Measurements from ENCODE around the gene RAD9A.
"Not testable (repeated sequence)": the region's sequence is repeated elsewhere in the genome, so short reads cannot be mapped to it uniquely, and the experiment has no call there.

RAD9A gene

DNA sequence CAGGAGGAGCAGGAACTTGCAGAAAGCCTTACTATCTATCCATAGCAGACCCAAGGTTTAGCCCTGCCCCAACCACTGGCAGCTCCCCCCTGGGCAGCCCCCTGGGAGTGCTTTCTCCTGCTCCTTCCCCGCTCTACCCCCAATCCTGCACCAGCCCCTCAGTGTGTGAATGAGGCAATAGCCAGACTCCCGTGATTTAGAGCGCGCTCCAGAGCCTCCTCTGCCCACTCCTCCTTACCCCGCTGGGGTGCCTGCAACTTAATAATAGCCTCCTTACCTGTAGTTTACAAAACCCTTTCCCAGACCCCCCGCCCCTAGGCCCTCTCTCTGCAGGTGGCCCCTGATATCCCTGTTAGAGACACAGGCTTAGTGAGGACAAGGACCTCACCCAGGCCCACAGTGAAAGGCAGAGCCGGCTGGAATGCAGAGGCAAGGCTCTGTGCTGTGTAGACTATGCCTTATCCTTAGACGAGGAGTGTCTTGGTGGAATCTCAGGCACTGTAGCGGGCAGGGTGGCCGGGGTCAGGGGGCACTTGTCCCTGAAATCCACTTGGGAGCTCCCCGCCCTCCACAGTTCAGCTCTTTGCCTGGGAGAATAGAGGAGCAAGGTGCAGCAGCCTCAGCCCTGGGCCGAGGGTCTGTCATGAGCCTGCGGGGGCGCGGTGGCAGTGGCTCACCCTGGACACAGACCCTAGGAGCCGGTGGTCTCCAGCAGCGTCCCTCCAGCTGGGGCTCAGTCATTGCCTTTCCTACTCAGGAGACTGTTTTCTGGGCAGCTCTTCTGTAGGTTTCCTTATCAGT is 19.4 kb downstream of the RAD9A start:
- no peak for DNase-seq

- no peak for DNase-seq
Measured at GRCh38 chr11:67411785-67412152, 20.0 kb downstream of the RAD9A start.

GRCh38 chr11:67412495-67413179 is 20.9 kb downstream of the RAD9A start:
- DNase-seq: no peak

- no peak for DNase-seq
Measured at GRCh38 chr11:67413266-67413849, 21.6 kb downstream of the RAD9A start.

DNA sequence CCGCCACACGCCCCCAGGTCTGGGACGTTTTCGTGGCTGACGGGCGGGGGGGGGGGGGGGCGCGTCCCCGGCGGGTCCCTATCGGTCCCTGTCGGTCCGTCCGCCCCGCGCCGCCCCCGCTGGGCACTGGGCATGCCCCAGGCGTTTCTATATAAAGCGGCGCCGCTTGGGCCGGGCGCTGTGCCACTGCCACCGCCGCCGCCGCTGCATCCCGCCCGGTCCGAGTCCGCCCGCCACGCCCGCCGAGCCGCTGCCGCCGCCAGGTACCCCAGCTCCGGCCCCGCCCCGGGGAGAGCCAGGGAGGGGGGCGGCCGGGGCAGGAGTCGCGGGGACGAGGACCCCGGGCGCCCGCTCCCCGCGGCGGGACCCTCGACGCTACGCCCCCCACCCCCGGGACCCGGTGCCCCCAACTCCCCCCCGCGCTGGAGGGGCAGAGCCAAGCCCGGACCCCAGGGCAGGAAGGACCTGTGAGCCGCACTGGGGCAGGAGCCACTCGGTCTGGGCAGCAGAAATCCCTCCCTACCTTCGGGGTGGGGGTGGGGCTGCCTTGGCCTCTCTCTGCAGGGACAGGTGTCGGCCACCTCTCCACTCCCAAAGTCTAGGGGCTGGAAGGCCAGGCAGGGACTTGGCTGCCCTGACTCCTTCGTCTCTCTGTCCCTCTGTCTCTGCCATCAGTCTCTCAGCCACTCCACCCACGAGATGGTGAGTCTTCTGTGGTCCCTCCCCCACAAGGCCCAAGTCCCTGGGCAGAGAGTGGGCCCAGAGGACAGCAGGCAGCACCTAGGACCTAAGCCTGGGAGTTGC is 23.9 kb downstream of the RAD9A start, which contains the start of gene CARNS1:
CARNS1 (plus strand) TSS at position 178 of the 804 bp plus-strand sequence; CDS start at position 700, 522 bp downstream.
- no peak for DNase-seq

DNA sequence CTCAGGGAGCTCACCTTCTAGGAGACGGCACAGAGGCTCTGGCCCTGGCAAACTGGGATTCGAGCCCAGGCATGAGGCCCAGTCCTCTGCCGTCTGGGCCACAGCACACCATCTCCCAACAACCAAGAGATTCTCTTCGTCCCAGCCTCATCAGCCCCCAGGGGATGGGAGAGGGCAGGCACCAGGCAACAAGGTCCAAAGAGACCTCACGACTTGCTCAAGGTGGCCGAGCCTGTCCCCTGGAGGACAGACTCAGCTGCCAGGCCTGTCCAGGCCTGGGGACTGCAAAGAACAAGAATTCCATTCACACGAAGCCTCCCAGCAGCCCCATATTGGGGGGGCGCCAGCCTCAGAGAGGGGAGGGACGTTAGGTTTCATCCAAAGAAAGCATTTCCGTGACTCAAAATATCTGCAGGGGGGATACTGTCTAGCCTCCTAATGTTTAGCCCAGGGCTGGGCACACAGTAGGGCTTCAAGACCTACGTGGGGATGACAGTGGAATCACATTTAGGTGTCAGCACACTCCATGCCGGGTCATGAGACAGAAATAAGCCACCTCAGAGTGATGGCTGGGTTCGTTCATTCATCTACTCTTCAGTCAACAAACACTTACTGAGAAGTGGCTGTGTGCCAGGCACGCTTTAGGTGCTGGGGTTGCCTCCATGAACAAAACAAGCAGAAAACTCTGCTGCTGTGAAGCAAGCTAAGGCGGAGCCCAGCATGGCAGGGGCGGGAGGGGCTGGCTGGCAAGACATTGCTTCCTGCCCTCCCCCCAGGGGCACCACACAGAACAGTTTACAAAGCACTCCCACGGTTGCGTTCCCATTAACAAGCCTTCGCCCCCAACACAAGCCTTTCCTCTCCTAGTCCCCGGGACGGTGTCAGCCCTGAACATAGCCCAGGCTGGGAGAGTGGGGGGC is 24.9 kb downstream of the RAD9A start:
- peak; percentile 71 for DNase-seq

- DNase-seq: no peak
Measured at GRCh38 chr11:67417425-67417824, 25.6 kb downstream of the RAD9A start.

DNA sequence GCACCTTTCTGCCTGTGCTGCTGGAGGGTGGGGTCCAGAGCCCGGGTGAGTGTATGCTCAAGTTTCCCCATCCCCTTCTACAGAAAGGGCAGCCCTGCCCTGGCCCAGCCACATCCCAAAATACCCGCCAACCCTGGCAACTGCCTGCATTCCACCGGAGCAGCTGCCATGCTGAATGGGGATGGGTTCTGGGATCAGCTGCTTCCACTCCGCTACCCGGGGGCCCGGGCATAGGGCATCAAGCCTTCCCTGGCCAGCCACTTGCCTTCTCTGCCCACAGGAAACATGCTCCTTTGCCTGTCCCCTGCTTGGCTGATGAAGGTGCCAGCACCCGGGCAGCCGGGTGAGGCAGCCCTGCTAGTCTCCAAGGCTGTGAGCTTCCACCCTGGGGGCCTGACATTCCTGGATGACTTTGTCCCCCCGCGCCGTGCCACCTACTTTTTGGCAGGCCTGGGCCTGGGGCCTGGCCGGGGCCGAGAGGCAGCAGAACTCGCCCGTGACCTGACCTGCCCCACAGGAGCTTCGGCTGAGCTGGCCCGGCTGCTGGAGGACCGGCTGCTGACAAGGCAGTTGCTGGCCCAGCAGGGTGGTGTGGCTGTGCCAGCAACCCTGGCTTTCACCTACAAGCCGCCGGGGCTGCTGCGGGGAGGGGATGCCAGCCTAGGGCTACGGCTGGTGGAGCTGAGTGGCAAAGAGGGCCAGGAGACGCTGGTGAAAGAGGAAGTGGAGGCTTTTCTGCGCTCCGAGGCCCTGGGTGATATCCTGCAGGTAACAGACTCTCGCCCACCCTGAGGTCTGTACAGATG is 26.9 kb downstream of the RAD9A start:
- no peak for DNase-seq

DNA sequence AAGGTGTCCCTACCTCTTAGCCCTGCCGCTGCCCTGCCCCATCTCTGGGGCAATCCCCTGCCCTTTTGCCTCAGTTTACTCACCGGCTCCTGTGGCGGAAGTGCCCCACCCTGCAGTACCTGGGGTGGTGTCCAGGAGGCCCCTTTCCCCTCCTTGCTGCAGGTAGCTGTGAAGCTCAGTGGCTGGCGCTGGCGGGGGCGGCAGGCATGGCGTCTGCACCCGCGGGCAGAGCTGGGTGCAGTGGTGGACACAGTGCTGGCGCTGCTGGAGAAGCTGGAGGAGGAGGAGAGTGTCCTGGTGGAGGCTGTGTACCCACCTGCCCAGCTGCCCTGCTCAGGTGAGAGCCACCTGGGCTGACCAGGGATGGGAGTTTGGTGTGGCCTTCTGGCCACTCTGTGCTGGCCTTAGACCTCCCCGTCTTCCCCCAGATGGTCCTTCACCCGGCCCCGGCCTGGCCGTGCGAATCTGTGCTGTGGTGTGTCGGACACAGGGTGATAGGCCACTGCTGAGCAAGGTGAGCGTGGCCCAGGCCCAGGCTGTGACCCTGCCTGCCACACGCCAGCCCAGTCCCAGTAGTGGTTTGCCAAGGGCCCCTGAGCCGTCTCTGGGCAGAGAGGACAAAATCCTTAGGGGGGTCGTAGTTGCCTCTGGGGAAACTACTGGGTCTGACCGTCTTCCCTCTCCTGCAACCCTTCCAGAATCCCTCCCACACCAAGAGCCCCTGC is 27.7 kb downstream of the RAD9A start:
- no peak for DNase-seq

DNA sequence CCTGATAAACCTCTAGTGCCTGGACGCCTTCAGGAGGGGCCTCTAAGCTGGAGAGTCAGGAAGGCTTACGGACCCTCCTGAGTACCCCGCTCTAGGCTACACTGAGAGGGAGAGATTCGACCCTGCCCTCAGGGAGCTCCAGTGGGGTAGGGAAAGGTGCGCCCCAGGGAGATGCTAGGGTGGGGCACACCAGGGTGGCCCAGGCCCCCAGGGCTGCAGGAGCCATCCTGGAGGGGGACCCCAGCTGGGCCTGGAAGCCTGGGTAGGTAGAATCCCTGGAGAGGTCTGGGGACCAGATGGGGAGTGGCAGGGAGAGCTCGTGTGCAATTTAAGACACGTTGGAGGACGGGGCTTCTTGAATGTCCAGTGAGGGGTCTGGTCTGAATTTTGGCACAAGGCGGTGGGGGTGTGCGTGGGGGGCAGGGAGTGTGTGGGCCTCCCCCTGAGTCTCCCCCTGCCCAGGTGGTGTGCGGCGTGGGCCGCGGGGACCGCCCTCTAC is 28.4 kb downstream of the RAD9A start:
- DNase-seq: no peak

- DNase-seq: peak; percentile 97
Measured at GRCh38 chr11:67420646-67421429, 29.1 kb downstream of the RAD9A start.

GRCh38 chr11:67421430-67422031 is 29.7 kb downstream of the RAD9A start:
- no peak for DNase-seq

GRCh38 chr11:67422891-67423290 is 31.1 kb downstream of the RAD9A start:
- no peak for DNase-seq

GRCh38 chr11:67423466-67423865 is 31.7 kb downstream of the RAD9A start:
- DNase-seq: no peak

DNA sequence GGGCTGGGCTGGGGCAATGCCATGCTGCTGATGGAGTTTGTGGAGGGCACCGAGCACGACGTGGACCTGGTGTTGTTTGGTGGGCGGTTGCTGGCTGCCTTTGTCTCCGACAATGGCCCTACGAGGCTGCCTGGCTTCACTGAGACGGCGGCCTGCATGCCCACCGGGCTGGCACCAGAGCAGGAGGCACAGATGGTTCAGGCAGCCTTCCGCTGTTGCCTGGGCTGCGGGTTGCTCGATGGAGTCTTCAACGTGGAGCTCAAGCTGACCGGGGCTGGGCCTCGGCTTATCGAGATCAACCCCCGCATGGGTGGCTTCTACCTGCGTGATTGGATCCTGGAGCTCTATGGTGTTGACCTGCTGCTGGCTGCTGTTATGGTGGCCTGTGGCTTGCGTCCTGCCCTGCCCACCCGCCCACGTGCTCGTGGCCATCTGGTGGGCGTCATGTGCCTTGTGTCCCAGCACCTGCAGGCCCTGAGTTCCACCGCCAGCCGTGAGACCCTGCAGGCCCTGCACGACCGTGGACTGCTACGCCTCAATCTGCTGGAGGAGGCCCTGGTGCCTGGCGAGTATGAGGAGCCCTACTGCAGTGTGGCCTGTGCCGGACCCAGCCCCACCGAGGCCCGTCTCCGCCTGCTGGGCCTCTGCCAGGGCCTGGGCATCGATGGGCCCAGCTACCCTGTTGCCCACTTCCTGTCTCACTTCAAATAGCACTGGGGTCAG is 32.3 kb downstream of the RAD9A start:
- no peak for DNase-seq

GRCh38 chr11:67427364-67427859 is 35.6 kb downstream of the RAD9A start:
- not testable (repeated sequence) for DNase-seq

DNA sequence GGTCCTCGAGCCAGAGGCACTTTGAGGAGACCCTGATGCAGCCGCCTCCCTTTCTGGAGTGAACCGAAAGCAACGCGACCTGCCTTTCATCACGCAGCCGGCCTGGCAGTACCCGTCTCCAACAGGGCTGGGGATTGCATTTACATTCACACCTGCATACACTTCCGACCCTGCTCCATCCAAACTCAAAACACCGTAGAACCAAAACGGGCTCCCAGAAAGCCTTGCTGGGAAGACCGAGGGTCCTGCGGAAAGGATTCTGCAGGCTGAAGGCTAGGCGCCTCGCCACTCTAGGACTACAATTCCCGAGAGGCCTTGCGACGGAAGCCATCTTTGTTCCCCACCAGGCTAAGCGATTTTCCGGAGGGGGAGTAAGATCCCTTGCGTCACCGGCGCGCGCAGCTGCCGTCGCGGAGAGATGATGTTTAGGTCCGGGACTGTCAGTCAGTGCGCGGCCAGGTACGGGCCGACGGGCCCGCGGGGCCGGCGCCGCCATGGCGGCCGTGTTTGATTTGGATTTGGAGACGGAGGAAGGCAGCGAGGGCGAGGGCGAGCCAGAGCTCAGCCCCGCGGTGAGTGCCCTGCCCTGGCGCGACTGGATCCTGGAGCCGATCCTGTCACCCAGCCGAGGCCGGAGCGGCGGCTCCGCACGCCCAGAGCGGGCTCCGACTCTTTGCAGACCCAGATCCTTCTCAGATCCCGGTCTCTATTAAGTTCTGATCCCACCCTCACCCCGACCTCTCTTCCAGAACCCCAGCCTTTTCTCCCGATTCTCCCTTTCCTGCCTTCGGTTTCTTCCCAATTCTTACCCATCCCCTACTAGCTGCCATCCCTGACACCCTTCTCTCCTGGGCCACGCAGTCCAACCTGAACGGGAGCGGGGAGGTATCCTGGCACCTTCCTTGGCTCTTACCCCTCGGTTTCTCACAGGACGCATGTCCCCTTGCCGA is 36.5 kb downstream of the RAD9A start, which contains the start of gene RPS6KB2:
RPS6KB2 (plus strand) TSS at position 443 of the 950 bp plus-strand sequence; CDS start at position 495, 52 bp downstream.
- DNase-seq: peak; percentile 100

All from activated naive CD4-positive, alpha-beta T cell treated with Interleukin-2 at 50 U/mL for 16 hours (primary cell).